HG02885 (cell line): Measurements from ENCODE around the gene SUSD6.
A peak's percentile ranks its signal among the peaks of the same experiment; 100 is the strongest.
"Not testable (repeated sequence)": the region's sequence is repeated elsewhere in the genome, so short reads cannot be mapped to it uniquely, and the experiment has no call there.

Experiments used
- ATAC-seq: cut with Tn5 transposase; IDR thresholded peaks from one replicate; pipeline ENCODE4 v1.9.1; 2021; ENCODE audit warnings: mild to moderate bottlenecking; ENCODE audit not compliant: unreplicated experiment, poor library complexity

The SUSD6 gene

GRCh38 chr14:69643430-69644200 lies 32.2 kb downstream of the SUSD6 start:
- no peak for ATAC-seq

GRCh38 chr14:69644814-69645213 lies 33.4 kb downstream of the SUSD6 start:
- no peak for ATAC-seq

- ATAC-seq, result no peak
Measured at GRCh38 chr14:69647213-69647612, 35.8 kb downstream of the SUSD6 start.

- not testable (repeated sequence) for ATAC-seq
Measured at GRCh38 chr14:69647642-69648041, 36.2 kb downstream of the SUSD6 start.

GRCh38 chr14:69648480-69649451 lies 37.4 kb downstream of the SUSD6 start:
- peak; percentile 63 for ATAC-seq

GRCh38 chr14:69650948-69651369 lies 39.6 kb downstream of the SUSD6 start:
- no peak for ATAC-seq

- ATAC-seq, result no peak
Measured at GRCh38 chr14:69651664-69652063, 40.3 kb downstream of the SUSD6 start.

GRCh38 chr14:69652942-69653684 lies 41.7 kb downstream of the SUSD6 start:
- no peak for ATAC-seq

GRCh38 chr14:69654116-69654515 lies 42.7 kb downstream of the SUSD6 start:
- ATAC-seq, result no peak

GRCh38 chr14:69657950-69658355 lies 46.6 kb downstream of the SUSD6 start:
- no peak for ATAC-seq

- ATAC-seq, result no peak
Measured at GRCh38 chr14:69658664-69659261, 47.4 kb downstream of the SUSD6 start.

GRCh38 chr14:69660344-69661193 lies 49.2 kb downstream of the SUSD6 start:
- no peak for ATAC-seq

GRCh38 chr14:69661194-69661537 lies 49.8 kb downstream of the SUSD6 start:
- no peak for ATAC-seq

- no peak for ATAC-seq
Measured at GRCh38 chr14:69662636-69663299, 51.4 kb downstream of the SUSD6 start.

GRCh38 chr14:69663300-69663643 lies 51.9 kb downstream of the SUSD6 start:
- no peak for ATAC-seq

- no peak for ATAC-seq
Measured at GRCh38 chr14:69664265-69664664, 52.9 kb downstream of the SUSD6 start.

- no peak for ATAC-seq
Measured at GRCh38 chr14:69664865-69665526, 53.6 kb downstream of the SUSD6 start.

- ATAC-seq, result no peak
Measured at GRCh38 chr14:69665631-69666030, 54.2 kb downstream of the SUSD6 start.
